Naive thymus-derived CD4-positive, alpha-beta T cell (primary cell): Measurements from ENCODE around the gene ZNF117. TPM values are rescaled to one million over a fixed set of nuclear protein-coding genes. Genes with fewer than 3 reads are reported as not detected.
"Not testable (repeated sequence)": the region's sequence is repeated elsewhere in the genome, so short reads cannot be mapped to it uniquely, and the experiment has no call there.

Experiments used
- ATAC-seq: fragments of 150-1000 bp; cut with Tn5 transposase; 2 replicates; pipeline ENCODE4 v1.10.0; 2021; ENCODE audit warnings: mild to moderate bottlenecking, moderate library complexity
- CTCF ChIA-PET: fragments of 350-600 bp; sonication (Branson Sonifier 250); formaldehyde crosslinking; loops from one replicate; lab custom pipeline; 2021; ENCODE audit warnings: antibody characterized with exemption; lab: Charles Lee
- POLR2A ChIA-PET: fragments of 350-600 bp; sonication (Branson Sonifier 250); formaldehyde crosslinking; loops from one replicate; lab custom pipeline; 2021; ENCODE audit warnings: antibody characterized with exemption, inconsistent platforms; lab: Charles Lee
- DNase-seq, 9 donors: peaks; one replicate each; pipeline versions ENCODE4 v3.0.0 to v3.0.0-alpha.2; 2020 to 2022; ENCODE audit warnings: mixed read lengths in 1 of 9
- H3K27ac ChIP-seq: one replicate; pipeline ENCODE4 v1.7.0; 2013; ENCODE audit warnings: mild to moderate bottlenecking, low read depth, low read length, moderate library complexity
- H3K27me3 ChIP-seq, 2 donors: one replicate each; pipeline ENCODE4 v1.7.0; 2013; ENCODE audit warnings: low read length in 2 of 2, mild to moderate bottlenecking in 2 of 2, moderate library complexity in 2 of 2; ENCODE audit not compliant: control insufficient read depth in 2 of 2, insufficient read depth in 2 of 2
- H3K36me3 ChIP-seq, 3 experiments: 1 replicate in 2 of 3; 2 replicates in 1 of 3; pipeline ENCODE4 v1.7.0; 2013; ENCODE audit warnings: low read length in 3 of 3, mild to moderate bottlenecking in 3 of 3, moderate library complexity in 1 of 3; ENCODE audit not compliant: insufficient read depth in 3 of 3, control insufficient read depth in 2 of 3
- H3K4me1 ChIP-seq, 2 donors: one replicate each; pipeline ENCODE4 v1.7.0; 2013; ENCODE audit warnings: low read length in 2 of 2, mild to moderate bottlenecking in 2 of 2, moderate library complexity in 1 of 2; ENCODE audit not compliant: control insufficient read depth in 2 of 2, insufficient read depth in 2 of 2
- H3K4me3 ChIP-seq: 2 replicates; pipeline ENCODE4 v1.7.0; 2013; ENCODE audit warnings: mild to moderate bottlenecking, low read length
- H3K9me3 ChIP-seq, 3 experiments: 1 replicate in 2 of 3; 2 replicates in 1 of 3; pipeline ENCODE4 v1.7.0; 2013; ENCODE audit warnings: low read length in 3 of 3; ENCODE audit not compliant: control insufficient read depth in 2 of 3
- H3K27ac Mint-ChIP-seq, 9 donors: one replicate each; pipeline ENCODE4 v1.8.0; 2020 to 2022; ENCODE audit warnings: mixed read lengths in 9 of 9, mild to moderate bottlenecking in 8 of 9, moderate library complexity in 5 of 9, inconsistent platforms in 2 of 9
- H3K27me3 Mint-ChIP-seq, 5 donors: one replicate each; pipeline ENCODE4 v1.8.0; 2021 to 2022; ENCODE audit warnings: mixed read lengths in 5 of 5, mild to moderate bottlenecking in 1 of 5
- H3K36me3 Mint-ChIP-seq, 5 donors: one replicate each; pipeline ENCODE4 v1.8.0; 2020 to 2022; ENCODE audit warnings: mixed read lengths in 5 of 5, mild to moderate bottlenecking in 3 of 5, inconsistent platforms in 1 of 5
- H3K4me1 Mint-ChIP-seq, 7 donors: one replicate each; pipeline ENCODE4 v1.8.0; 2020 to 2022; ENCODE audit warnings: mixed read lengths in 7 of 7, mild to moderate bottlenecking in 3 of 7, inconsistent platforms in 1 of 7
- H3K4me3 Mint-ChIP-seq, 10 donors: one replicate each; pipeline ENCODE4 v1.8.0; 2020 to 2022; ENCODE audit warnings: mild to moderate bottlenecking in 10 of 10, mixed read lengths in 10 of 10, moderate library complexity in 6 of 10, inconsistent platforms in 2 of 10
- H3K9me3 Mint-ChIP-seq, 11 donors: one replicate each; pipeline ENCODE4 v1.8.0; 2020 to 2022; ENCODE audit warnings: mixed read lengths in 11 of 11, mild to moderate bottlenecking in 4 of 11, inconsistent platforms in 1 of 11, moderate library complexity in 1 of 11
- intact Hi-C, 2 donors: fragments of 100-400 bp; cut with micrococcal nuclease; formaldehyde crosslinking; loops; one replicate each; pipeline ENCODE4 v1.15.1; 2023
- polyA plus RNA-seq, 2 donors: library from polyadenylated mRNA; unstranded; fragments of 300-500 nt; fragmentation: Illumina TruSeq; gene quantifications; one replicate each; pipeline ENCODE4 v1.2.3, GENCODE V29; 2021
- total RNA-seq, 6 experiments: library from RNA in 5 of 6; stranded (reverse) in 5 of 6; gene quantifications; 1 replicate in 5 of 6; 2 replicates in 1 of 6; pipeline ENCODE4 v1.2.3 and lab custom pipeline; 2021 to 2026

The ZNF117 gene
- total and polyA plus RNA-seq, 7 experiments from 2014 or later = 0.71 to 6.0 (median 4.0) TPM

GRCh38 chr7:64990216-64990615 is 620 bp downstream of the ZNF117 start:
- Mint-ChIP-seq H3K36me3 (peaks cover 22 to 79% (median 62%) of the 10 kb centered on the region in 5 donors), H3K4me1 (no peaks in the 10 kb centered on the region), H3K27ac (no peak overlapping the region), H3K9me3 (peaks cover 16 to 96% (median 69%) of the 10 kb centered on the region in 11 donors), H3K27me3 (no peaks in the 10 kb centered on the region), H3K4me3 (peak overlapping the region in 1 of 10 donors; percentile 8)
- Histone ChIP-seq H3K27ac (no peak overlapping the region), H3K36me3 (no peaks in the 10 kb centered on the region), H3K9me3 (peaks cover 0 to 61% (median 9%) of the 10 kb centered on the region in 3 experiments), H3K4me1 (no peaks in the 10 kb centered on the region), H3K27me3 (no peaks in the 10 kb centered on the region), H3K4me3 (no peak overlapping the region)
- ChIA-PET CTCF (no interaction called here), POLR2A (no interaction called here)
- intact Hi-C loops = no loop called here
- DNase-seq (no peak), ATAC-seq (no peak)

DNA sequence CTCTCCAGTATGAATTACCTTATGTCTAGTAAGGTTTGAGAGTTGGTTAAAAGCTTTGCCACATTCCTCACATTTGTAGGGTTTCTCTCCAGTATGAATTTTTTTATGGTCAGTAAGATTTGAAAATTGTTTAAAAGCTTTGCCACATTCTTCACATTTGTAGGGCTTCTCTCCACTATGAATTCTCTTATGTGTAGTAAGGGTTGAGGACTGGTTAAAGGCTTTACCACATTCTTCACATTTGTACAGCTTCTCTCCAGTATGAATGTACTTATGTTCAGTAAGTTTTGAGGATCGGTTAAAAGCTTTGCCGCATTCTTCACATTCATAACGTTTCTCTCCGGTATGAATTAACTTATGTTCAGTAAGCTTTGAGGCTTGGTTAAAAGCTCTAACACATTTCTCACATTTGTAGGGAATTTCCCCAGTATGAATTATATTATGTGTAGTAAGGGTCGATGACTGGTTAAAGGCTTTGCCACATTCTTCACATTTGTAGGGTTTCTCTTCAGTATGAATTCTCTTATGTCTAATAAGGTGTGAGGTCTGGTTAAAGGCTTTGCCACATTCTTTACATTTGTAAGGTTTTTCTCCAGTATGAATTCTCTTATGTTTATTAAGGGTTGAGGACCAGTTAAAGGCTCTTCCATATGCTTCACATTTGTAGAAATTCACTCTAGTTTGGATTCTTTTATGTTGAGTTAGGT is 12.2 kb downstream of the ZNF117 start:
- no peak overlapping the region for H3K27ac ChIP-seq
- H3K9me3 Mint-ChIP-seq = peaks cover 10 to 97% (median 60%) of the 10 kb centered on the region in 11 donors
- H3K27ac Mint-ChIP-seq = no peak overlapping the region
- H3K36me3 Mint-ChIP-seq = peaks cover 32 to 69% (median 54%) of the 10 kb centered on the region in 5 donors
- no peaks in the 10 kb centered on the region for H3K27me3 ChIP-seq
- no peaks in the 10 kb centered on the region for H3K4me1 ChIP-seq
- no peak for ATAC-seq
- no peak for DNase-seq
- peaks cover 0 to 24% (median 0%) of the 10 kb centered on the region in 3 experiments for H3K36me3 ChIP-seq
- ChIA-PET POLR2A (interaction anchor here (1.1 kb wide), 1 partner anchor 28 kb away, joined by 3 read pairs; the partner anchor contains the start of gene ERV3-1), CTCF (no interaction called here)
- H3K9me3 ChIP-seq = peaks cover 12 to 60% (median 14%) of the 10 kb centered on the region in 3 experiments
- H3K4me3 ChIP-seq = no peak overlapping the region
- intact Hi-C loops = no loop called here
- H3K27me3 Mint-ChIP-seq = no peaks in the 10 kb centered on the region
- no peak overlapping the region for H3K4me3 Mint-ChIP-seq
- no peaks in the 10 kb centered on the region for H3K4me1 Mint-ChIP-seq

GRCh38 chr7:64965594-64965993 is 25.2 kb downstream of the ZNF117 start:
- Mint-ChIP-seq H3K36me3 (peaks cover 0 to 7% (median 1%) of the 10 kb centered on the region in 5 donors), H3K27me3 (peaks cover 0 to 12% (median 9%) of the 10 kb centered on the region in 5 donors), H3K4me1 (no peaks in the 10 kb centered on the region), H3K4me3 (no peak overlapping the region), H3K27ac (no peak overlapping the region), H3K9me3 (peaks cover 3 to 62% (median 20%) of the 10 kb centered on the region in 11 donors)
- Histone ChIP-seq H3K36me3 (no peaks in the 10 kb centered on the region), H3K27ac (no peak overlapping the region), H3K9me3 (peaks cover 0 to 8% (median 0%) of the 10 kb centered on the region in 3 experiments), H3K4me3 (no peak overlapping the region), H3K4me1 (no peaks in the 10 kb centered on the region), H3K27me3 (no peaks in the 10 kb centered on the region)
- DNase-seq = no peak
- intact Hi-C loops = no loop called here
- POLR2A ChIA-PET = no interaction called here
- no peak for ATAC-seq
- CTCF ChIA-PET = no interaction called here

DNA sequence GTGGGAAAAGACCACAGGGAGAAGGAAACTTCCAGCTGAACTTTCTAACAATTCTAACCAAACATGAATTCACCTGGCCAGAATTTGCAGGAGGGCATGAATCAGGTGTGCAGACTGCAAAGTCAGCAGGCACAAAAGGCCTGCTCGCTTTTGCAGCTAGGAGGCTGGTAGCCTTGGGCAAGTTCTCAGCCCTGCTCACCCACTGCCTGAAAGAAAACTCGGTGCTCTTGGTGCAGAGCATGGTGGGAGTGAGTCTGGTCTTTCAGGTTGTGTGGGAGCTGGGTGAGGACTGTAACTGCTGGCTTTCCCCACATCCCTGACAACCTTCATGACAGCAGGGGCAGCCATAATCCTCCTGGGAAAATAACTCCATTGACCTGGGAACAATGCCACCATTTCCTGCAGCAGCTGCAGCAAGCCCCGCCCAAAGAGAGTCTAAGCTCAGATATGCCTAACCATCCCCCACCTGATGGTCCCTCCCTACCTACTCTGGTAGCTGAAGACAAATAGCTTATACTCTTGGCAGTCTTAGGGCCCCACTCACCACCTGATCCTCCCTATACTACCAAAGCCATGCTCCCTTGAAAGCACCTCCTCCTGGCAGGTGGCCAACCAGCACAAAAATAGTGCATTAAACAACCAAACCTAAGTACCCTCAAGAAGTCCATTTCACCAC is 31.6 kb downstream of the ZNF117 start:
- intact Hi-C loops = no loop called here
- no peaks in the 10 kb centered on the region for H3K36me3 ChIP-seq
- ChIA-PET POLR2A (no interaction called here), CTCF (no interaction called here)
- Mint-ChIP-seq H3K4me3 (no peak overlapping the region), H3K9me3 (peaks cover under 1 to 44% (median 12%) of the 10 kb centered on the region in 11 donors), H3K27me3 (peaks cover 0 to 20% (median 5%) of the 10 kb centered on the region in 5 donors), H3K4me1 (no peaks in the 10 kb centered on the region), H3K36me3 (peaks cover 0 to 7% (median 0%) of the 10 kb centered on the region in 5 donors), H3K27ac (no peak overlapping the region)
- peaks cover 0 to 1% (median 0%) of the 10 kb centered on the region in 3 experiments for H3K9me3 ChIP-seq
- H3K4me3 ChIP-seq = no peak overlapping the region
- no peaks in the 10 kb centered on the region for H3K27me3 ChIP-seq
- H3K27ac ChIP-seq = no peak overlapping the region
- no peaks in the 10 kb centered on the region for H3K4me1 ChIP-seq
- no peak for ATAC-seq
- no peak for DNase-seq

DNA sequence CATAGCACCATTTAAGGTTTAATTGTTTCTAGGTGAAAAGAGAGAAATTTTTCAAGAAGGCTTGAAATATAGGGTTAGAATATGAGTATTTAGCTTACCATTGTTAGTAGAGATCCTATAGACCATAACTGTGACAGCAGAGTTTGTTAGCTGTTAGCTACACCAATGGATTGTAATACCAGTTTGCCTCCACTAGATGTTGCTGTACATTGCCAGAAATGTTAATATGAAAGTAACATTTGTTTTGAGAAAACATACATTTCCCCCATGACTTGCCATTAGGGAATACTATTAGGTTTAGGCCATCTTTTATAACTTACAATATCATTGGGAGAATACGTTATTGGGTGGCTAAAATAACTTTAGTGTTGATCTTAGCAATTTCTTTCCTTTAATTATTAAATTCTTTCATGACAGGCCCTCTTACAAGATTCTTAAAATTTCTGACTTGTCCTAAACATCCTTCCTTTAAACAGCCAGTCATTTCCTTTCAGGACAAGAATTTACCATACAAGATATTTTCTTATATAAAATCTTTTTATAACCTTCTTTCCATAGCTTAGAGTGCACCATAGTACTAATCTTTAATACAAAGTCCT is 39.5 kb downstream of the ZNF117 start:
- Histone ChIP-seq H3K4me1 (no peaks in the 10 kb centered on the region), H3K4me3 (no peak overlapping the region), H3K27ac (no peak overlapping the region), H3K27me3 (no peaks in the 10 kb centered on the region), H3K9me3 (no peaks in the 10 kb centered on the region), H3K36me3 (no peaks in the 10 kb centered on the region)
- ChIA-PET CTCF (interaction anchor here (0.6 to 4.9 kb wide), 7 partner anchors 43 to 423 kb away, joined by 3 to 40 read pairs (median 4); partner anchors contain the start of gene ZNF92), POLR2A (no interaction called here)
- Mint-ChIP-seq H3K27ac (no peak overlapping the region), H3K36me3 (no peaks in the 10 kb centered on the region), H3K9me3 (peaks cover 0 to 2% (median 0%) of the 10 kb centered on the region in 11 donors), H3K4me1 (peaks cover 0 to 5% (median 4%) of the 10 kb centered on the region in 7 donors), H3K4me3 (no peak overlapping the region), H3K27me3 (peaks cover 25 to 43% (median 39%) of the 10 kb centered on the region in 5 donors)
- ATAC-seq = peak; percentile 74
- intact Hi-C loops = loop anchor here (1.0 kb wide), 2 partner anchors 265 to 356 kb away; no protein-coding TSS in a partner anchor
- peak in 7 of 9 donors; percentile 15 to 60 (median 46) for DNase-seq

- H3K4me3 ChIP-seq, H3K4me1 ChIP-seq, ATAC-seq, DNase-seq, H3K27me3 ChIP-seq, H3K9me3 Mint-ChIP-seq, POLR2A ChIA-PET, H3K36me3 Mint-ChIP-seq, H3K27ac Mint-ChIP-seq, H3K27ac ChIP-seq, H3K4me3 Mint-ChIP-seq, H3K4me1 Mint-ChIP-seq, H3K9me3 ChIP-seq, H3K36me3 ChIP-seq: not testable (repeated sequence)
- intact Hi-C loops = loop anchor here (1.0 kb wide), 2 partner anchors 266 to 357 kb away; no protein-coding TSS in a partner anchor
- CTCF ChIA-PET = interaction anchor here (1.0 to 4.9 kb wide), 4 partner anchors 266 to 423 kb away, joined by 4 to 40 read pairs (median 4); partner anchors contain the start of gene ZNF92
- peaks cover 32 to 50% (median 45%) of the 10 kb centered on the region in 5 donors for H3K27me3 Mint-ChIP-seq
These were observed 40.2 kb downstream of the ZNF117 start for GRCh38 chr7:64950673-64951072.
